ENCODE data around the gene MYBPC3. TPM values are rescaled to one million over a fixed set of nuclear protein-coding genes. Genes with fewer than 3 reads are reported as not detected.

MYBPC3 gene
- total and polyA plus RNA-seq, 2 donors (not counting 3 experiments of a cell fraction or from before 2014, with no cell fraction given): not detected

DNA sequence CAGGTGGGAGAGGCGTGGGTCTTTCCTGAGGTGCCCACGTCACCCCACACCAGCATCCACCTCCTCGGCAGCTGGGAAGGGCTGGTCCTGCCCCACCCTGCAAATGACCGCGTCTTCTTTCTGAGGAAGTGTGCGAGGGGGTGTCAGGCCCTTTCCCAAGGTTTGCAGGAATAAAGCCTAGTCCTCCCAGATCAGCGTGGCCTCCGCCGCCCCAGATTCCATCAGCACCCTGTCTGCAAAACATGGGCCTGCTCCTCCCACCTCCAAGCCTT is 41.5 kb upstream of the MYBPC3 start:
- Histone ChIP-seq H3K4me3 (replicated peaks in 1 of 3; ENCODE audit: insufficient read depth in 1 of 3, low read depth in 1 of 3, low read length in 3 of 3) (no peak overlapping the region), H2AFZ (ENCODE audit: low read depth, low read length) (peak overlapping the region; percentile 3), H3K9me3 (replicated peaks; ENCODE audit: control insufficient read depth, insufficient read depth, low read length) (no peaks in the 10 kb centered on the region), H3K27ac (ENCODE audit: insufficient read depth, low read depth, low read length) (peak overlapping the region; percentile 99), H3K79me2 (ENCODE audit: control insufficient read depth, insufficient read depth, low read length) (no peaks in the 10 kb centered on the region), H3K4me1 (ENCODE audit: control insufficient read depth, extremely low read depth, insufficient read depth, low read length) (peaks cover 21% of the 10 kb centered on the region), H3K9me1 (replicated peaks; ENCODE audit: control insufficient read depth, extremely low read depth, insufficient read depth, low read length) (no peaks in the 10 kb centered on the region), H3K36me3 (ENCODE audit: control insufficient read depth in 2 of 2, extremely low read depth in 1 of 2, insufficient read depth in 2 of 2, low read length in 2 of 2) (no peaks in the 10 kb centered on the region), H3K4me2 (ENCODE audit: insufficient read depth, low read length) (no peak overlapping the region), H3K9ac (replicated peaks; ENCODE audit: extremely low read depth, insufficient read depth, low read length) (peak overlapping the region; percentile 96), H3K27me3 (ENCODE audit: control insufficient read depth in 2 of 2, insufficient read depth in 2 of 2, low read length in 2 of 2) (no peaks in the 10 kb centered on the region), H4K20me1 (replicated peaks; ENCODE audit: control insufficient read depth, extremely low read depth, insufficient read depth, low read length) (no peaks in the 10 kb centered on the region)
- CTCF ChIA-PET: interaction anchor here (1.2 to 5.5 kb wide), 3 partner anchors 15 to 39 kb away, joined by 3 to 76 read pairs (median 4); partner anchors contain the start of gene SLC39A13
- POLR2A ChIA-PET: no interaction called here
- FAIRE-seq (peak; percentile 66), DNase-seq (ENCODE audit: low read depth, low spot score) (no peak)
- intact Hi-C loops (cut with micrococcal nuclease): loop anchor here (1.0 kb wide), 2 partner anchors 14 to 20 kb away; partner anchors contain the start of gene SLC39A13
- BruUV-seq (replicated peaks): no TSS peak
- TF ChIP-seq POLR2AphosphoS5 (IDR thresholded peaks at IDR 0.05; ENCODE audit: insufficient read depth, low read depth, low read length) (no peak), EZH2 (IDR thresholded peaks at IDR 0.05; ENCODE audit: borderline replicate concordance, low read depth, low read length, severe bottlenecking) (no peak), JUN (IDR thresholded peaks at IDR 0.05; ENCODE audit: borderline replicate concordance, insufficient read depth, insufficient read length, low read depth) (no peak), GATA2 (IDR thresholded peaks at IDR 0.05; ENCODE audit: insufficient read depth, insufficient read length, low read depth, low read length) (no peak), FOS (IDR thresholded peaks at IDR 0.05; ENCODE audit: borderline replicate concordance, insufficient read depth, low read length) (no peak), MYC (IDR thresholded peaks at IDR 0.05; ENCODE audit: low read depth, low read length) (no peak), POLR2A (IDR thresholded peaks at IDR 0.05; ENCODE audit: low read depth, low read length) (no peak), CTCF (IDR thresholded peaks at IDR 0.05; ENCODE audit: extremely low read depth in 1 of 2, insufficient read depth in 1 of 2, low read depth in 1 of 2, low read length in 2 of 2) (no peak)
- TF ChIP-seq, protein P1, sequence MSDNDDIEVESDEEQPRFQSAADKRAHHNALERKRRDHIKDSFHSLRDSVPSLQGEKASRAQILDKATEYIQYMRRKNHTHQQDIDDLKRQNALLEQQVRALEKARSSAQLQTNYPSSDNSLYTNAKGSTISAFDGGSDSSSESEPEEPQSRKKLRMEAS (IDR thresholded peaks at IDR 0.05; ENCODE audit: insufficient read depth, insufficient read length): no peak
- dilution Hi-C loops (cut with MboI; ENCODE audit: extremely low pct_ligation_motif_present, low sequenced_read_pairs): no loop called here

Measured in endothelial cell of umbilical vein (primary cell).